ENCODE data around the gene PTAFR. TPM values are rescaled to one million over a fixed set of nuclear protein-coding genes. Genes with fewer than 3 reads are reported as not detected.

PTAFR gene
- total RNA-seq, 1 experiment from 2014 or later, result 0.47 TPM

DNA sequence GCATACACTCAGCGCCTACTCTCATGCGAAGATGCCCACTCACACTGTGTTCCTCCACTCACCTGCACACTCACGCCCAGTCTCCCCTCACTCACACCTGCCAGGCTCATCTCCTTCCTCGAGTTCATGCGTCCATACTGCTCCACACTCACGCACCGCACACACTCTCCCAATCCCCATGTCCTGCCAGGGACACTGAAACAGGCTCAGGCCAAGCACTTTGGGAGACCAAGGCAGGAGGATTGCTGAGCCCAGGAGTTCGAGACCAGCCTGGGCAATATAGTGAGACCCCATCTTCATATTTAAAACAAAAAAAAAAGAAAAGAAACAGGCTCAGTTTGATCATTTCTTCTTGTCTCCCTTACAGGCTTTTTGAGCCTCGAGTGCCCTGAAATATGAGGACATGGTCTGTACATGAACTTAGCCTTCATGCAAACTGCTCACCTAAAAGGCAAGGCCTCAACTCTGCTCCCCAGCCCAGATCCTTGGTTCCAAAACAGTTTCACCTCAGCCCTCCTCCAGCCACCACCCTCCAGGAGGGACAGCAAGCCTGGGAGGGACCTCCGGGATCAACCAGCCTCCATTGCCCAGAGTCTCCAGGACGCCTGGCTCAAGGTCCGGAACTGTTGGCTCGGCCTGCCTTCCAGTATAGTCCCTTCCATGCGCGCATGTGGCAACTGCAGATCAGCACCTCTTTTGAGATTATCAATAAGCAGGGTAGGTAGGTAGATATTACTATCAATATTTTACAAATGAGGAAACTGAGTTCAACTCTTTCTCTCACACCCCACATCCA is 2.4 kb upstream of the PTAFR start:
- DNase-seq (ENCODE audit: low read depth), result no peak

DNA sequence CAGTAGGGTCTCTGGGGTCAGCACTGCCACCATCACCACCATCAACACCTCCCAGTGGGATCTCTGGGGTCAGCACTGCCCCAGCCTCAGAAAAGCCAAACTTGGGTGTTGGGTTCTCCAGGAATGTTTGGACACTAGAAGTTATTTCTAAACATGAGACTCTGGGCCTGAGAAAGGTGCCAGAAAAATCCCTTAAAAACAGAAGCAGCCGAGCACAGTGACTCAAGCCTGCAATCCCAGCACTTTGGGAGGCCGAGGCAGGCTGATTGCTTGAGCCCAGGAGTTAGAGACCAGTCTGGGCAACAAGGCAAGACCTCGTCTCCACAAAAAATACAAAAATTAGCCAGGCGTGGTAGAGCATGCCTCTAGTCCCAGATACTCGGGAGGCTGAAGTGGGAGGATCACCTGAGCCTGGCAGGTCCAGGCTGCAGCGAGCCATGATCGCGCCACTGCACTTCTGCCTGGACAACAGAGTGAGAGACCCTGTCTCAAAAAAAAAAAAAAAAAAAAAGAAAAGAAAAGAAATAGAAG is 470 bp downstream of the PTAFR start:
- no peak for DNase-seq (ENCODE audit: low read depth)

DNA sequence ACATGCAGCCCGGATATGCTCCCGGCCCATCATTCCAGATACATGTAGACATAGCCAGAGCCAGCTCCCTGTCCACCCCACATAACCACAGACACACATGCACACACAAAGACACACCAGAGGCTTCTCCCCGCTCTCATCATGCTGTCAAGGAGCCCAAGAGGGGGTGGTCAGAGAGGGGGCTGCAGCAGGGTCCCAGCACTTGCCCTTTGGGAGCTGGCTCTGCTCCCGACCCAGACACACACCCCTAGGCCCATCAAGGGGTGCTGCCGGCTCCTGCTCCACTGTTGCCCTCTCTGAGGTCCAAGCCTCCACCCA is 2.6 kb downstream of the PTAFR start:
- DNase-seq (ENCODE audit: low read depth), result no peak

- peak; percentile 62 for DNase-seq (ENCODE audit: low read depth)
Observed at GRCh38 chr1:28173151-28173979, 3.1 kb downstream of the PTAFR start.

GRCh38 chr1:28172713-28173150 is 3.8 kb downstream of the PTAFR start:
- no peak for DNase-seq (ENCODE audit: low read depth)

- no peak for DNase-seq (ENCODE audit: low read depth)
Observed at GRCh38 chr1:28171246-28171645, 5.2 kb downstream of the PTAFR start.

- peak; percentile 29 for DNase-seq (ENCODE audit: low read depth)
Observed at GRCh38 chr1:28170001-28170596, 6.4 kb downstream of the PTAFR start.

GRCh38 chr1:28163496-28164161 is 12.9 kb downstream of the PTAFR start:
- peak; percentile 44 for DNase-seq (ENCODE audit: low read depth)

- DNase-seq (ENCODE audit: low read depth), result no peak
Observed at GRCh38 chr1:28162151-28162550, 14.3 kb downstream of the PTAFR start.

DNA sequence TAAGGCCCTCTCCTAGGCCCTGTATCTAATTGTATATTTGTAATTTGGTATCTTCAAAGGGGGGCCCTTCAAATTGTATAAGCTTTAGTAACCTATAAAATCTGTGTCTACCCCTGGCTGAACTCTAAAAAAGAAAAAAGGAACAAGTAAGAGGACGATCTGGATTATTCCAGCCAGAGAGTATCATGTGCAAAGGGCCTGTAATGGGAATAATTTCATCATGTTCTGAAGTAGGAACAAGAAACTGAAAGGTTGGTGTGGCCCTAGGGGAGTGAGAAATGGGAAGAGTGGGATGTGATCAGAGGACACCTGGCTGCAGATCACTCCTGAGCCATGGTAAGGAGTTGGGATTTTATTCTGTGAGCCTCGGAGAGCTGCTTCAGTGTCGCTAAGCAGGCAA is 14.7 kb downstream of the PTAFR start:
- no peak for DNase-seq (ENCODE audit: low read depth)

GRCh38 chr1:28160782-28161266 is 15.7 kb downstream of the PTAFR start:
- DNase-seq (ENCODE audit: low read depth), result peak; percentile 90

GRCh38 chr1:28159680-28160079 is 16.8 kb downstream of the PTAFR start:
- no peak for DNase-seq (ENCODE audit: low read depth)

- DNase-seq (ENCODE audit: low read depth), result no peak
Observed at GRCh38 chr1:28159243-28159642, 17.2 kb downstream of the PTAFR start.

GRCh38 chr1:28157894-28158293 is 18.6 kb downstream of the PTAFR start:
- DNase-seq (ENCODE audit: low read depth), result no peak

DNA sequence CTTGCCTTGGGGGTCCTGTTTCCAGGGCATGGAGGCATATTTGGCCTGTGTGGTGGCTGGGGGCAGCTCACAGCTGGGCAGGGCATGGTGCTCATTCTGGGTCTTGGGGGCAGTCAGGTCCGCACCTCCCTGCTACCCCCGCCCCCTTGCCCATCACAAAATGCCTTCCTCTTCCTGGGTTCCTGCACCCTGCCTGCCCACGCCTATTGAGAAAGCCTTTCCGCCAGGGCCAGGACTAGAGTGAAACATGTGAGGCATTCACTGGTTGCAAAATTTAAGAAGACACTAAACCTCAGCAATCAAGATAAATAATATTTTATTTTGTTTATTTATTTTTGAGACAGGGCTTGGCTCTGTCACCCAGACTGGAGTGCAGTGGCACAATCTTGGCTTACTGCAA is 19.7 kb downstream of the PTAFR start:
- peak; percentile 20 for DNase-seq (ENCODE audit: low read depth)

- no peak for DNase-seq (ENCODE audit: low read depth)
Observed at GRCh38 chr1:28155628-28156027, 20.9 kb downstream of the PTAFR start.

GRCh38 chr1:28154078-28154594 is 22.4 kb downstream of the PTAFR start:
- DNase-seq (ENCODE audit: low read depth), result no peak

- no peak for DNase-seq (ENCODE audit: low read depth)
Observed at GRCh38 chr1:28150125-28150780, 26.2 kb downstream of the PTAFR start.

DNA sequence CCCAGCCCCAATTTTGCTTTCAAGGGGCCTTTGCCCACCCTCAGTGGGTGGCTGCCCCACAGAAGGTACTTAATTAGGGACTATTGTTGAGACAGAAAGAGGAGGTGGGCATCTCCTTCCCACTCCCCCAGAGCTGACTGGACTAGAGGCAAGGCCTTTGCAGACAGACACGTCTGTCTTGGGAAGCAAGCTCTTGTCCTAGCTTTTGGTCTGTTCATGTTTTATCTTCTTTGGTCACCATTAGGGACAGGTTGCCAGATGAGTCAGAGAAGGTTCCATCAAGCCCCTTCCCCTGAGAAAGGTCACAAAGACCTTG is 27.7 kb downstream of the PTAFR start:
- no peak for DNase-seq (ENCODE audit: low read depth)

GRCh38 chr1:28147264-28148094 is 29.0 kb downstream of the PTAFR start:
- no peak for DNase-seq (ENCODE audit: low read depth)

Measured in M059J (cell line).